K562 (cell line): ENCODE results near the gene PRAC1. TPM values are rescaled to one million over a fixed set of nuclear protein-coding genes. Genes with fewer than 3 reads are reported as not detected.

Experiments used
- ATAC-seq: fragments of 200-7000 bp; cut with Tn5 transposase; 3 replicates; pipeline ENCODE4 v1.9.1; 2020; ENCODE audit warnings: moderate library complexity
- BruUV-seq: library from RNA; stranded (reverse); fragments of 400-500 nt; replicated peaks from 2 replicates; lab custom pipeline; 2021; lab: Mats Ljungman, UMichigan
- CTCF ChIA-PET: fragments of 300-600 bp; formaldehyde crosslinking; extraction: SDS; loops from one replicate; lab custom pipeline; 2021; ENCODE audit warnings: low intra/inter-chr PET ratio; lab: Yijun Ruan, JAX
- POLR2A ChIA-PET: fragments of 300-600, 350-650 bp; sonication (Branson Sonifier 250); formaldehyde crosslinking; extraction: SDS; loops from one replicate; lab custom pipeline; 2021; ENCODE audit warnings: antibody characterized with exemption, inconsistent platforms; lab: Yijun Ruan, JAX
- DNase-seq, 4 experiments: peaks; one replicate each; pipeline versions ENCODE4 v3.0.0 to v3.0.0-alpha.2; 2011 to 2018; ENCODE audit warnings: low spot score in 3 of 4, mixed read lengths in 3 of 4; ENCODE audit errors: extremely low read depth in 1 of 4
- FAIRE-seq: peaks from 2 replicates; lab custom pipeline; 2011; peaks lifted over from hg19 to GRCh38; lab: Jason Lieb, UNC
- H2AFZ ChIP-seq: 2 replicates; pipeline ENCODE4 v1.6.0; 2011; ENCODE audit warnings: low read depth, low read length, control low read depth, inconsistent platforms
- H3K27ac ChIP-seq: fragments of 200-600 bp; 3 replicates; pipeline ENCODE4 v1.8.0; 2011; ENCODE audit warnings: low read depth, mild to moderate bottlenecking, control low read depth, inconsistent platforms, low read length, moderate library complexity, mixed read lengths; ENCODE audit errors: extremely low read depth
- H3K27me3 ChIP-seq, 2 experiments: fragments of 300-600 bp in 1 of 2; 2 replicates in 1 of 2; 3 replicates in 1 of 2; pipeline versions ENCODE4 v1.6.0 to v1.8.0; 2011; ENCODE audit warnings: inconsistent platforms in 2 of 2, low read length in 2 of 2, mild to moderate bottlenecking in 1 of 2, mixed read lengths in 1 of 2, moderate library complexity in 1 of 2; ENCODE audit not compliant: control insufficient read depth in 2 of 2, insufficient read depth in 2 of 2
- H3K36me3 ChIP-seq: fragments of 300-600 bp; 3 replicates; pipeline ENCODE4 v1.8.0; 2011; ENCODE audit warnings: mild to moderate bottlenecking, low read length, inconsistent platforms; ENCODE audit not compliant: control insufficient read depth, insufficient read depth
- H3K4me1 ChIP-seq, 2 experiments: fragments of 200-600 bp in 1 of 2; replicated peaks in 1 of 2; 2 replicates in 1 of 2; 3 replicates in 1 of 2; pipeline versions ENCODE4 v1.5.1 to v1.8.0; 2011; ENCODE audit warnings: inconsistent platforms in 2 of 2, low read length in 2 of 2, mild to moderate bottlenecking in 1 of 2, mixed read lengths in 1 of 2, moderate library complexity in 1 of 2; ENCODE audit not compliant: control insufficient read depth in 2 of 2, insufficient read depth in 2 of 2
- H3K4me2 ChIP-seq: 2 replicates; pipeline ENCODE4 v1.6.1; 2011; ENCODE audit warnings: low read length, control low read depth, inconsistent platforms, mixed read lengths; ENCODE audit not compliant: insufficient read depth
- H3K4me3 ChIP-seq: fragments of 200-600 bp; sonication (generic), shearing (Covaris generic); 2 replicates; pipeline ENCODE4 v1.5.1; 2016; ENCODE audit warnings: control low read depth, inconsistent platforms
- H3K79me2 ChIP-seq: fragments of 200-600 bp; 3 replicates; pipeline ENCODE4 v1.8.0; 2011; ENCODE audit warnings: low read length, inconsistent platforms; ENCODE audit not compliant: control insufficient read depth, insufficient read depth
- H3K9ac ChIP-seq, 2 experiments: 2 replicates each; pipeline versions ENCODE4 v1.6.0 to v1.6.1; 2011; ENCODE audit warnings: low read depth in 2 of 2, low read length in 2 of 2, control low read depth in 1 of 2, inconsistent platforms in 1 of 2, mild to moderate bottlenecking in 1 of 2, mixed read lengths in 1 of 2; ENCODE audit not compliant: insufficient read depth in 1 of 2
- H3K9me1 ChIP-seq: one replicate; pipeline ENCODE4 v1.6.0; 2011; ENCODE audit warnings: inconsistent platforms, mild to moderate bottlenecking, low read length, moderate library complexity; ENCODE audit not compliant: control insufficient read depth, insufficient read depth
- H3K9me3 ChIP-seq: replicated peaks from 2 replicates; pipeline ENCODE4 v1.5.1; 2011; ENCODE audit warnings: low read depth, low read length, inconsistent platforms; ENCODE audit not compliant: control insufficient read depth, insufficient read depth
- H4K20me1 ChIP-seq: replicated peaks from 2 replicates; pipeline ENCODE4 v1.6.1; 2011; ENCODE audit warnings: low read length, inconsistent platforms, mixed read lengths; ENCODE audit not compliant: control insufficient read depth, insufficient read depth
- ATF1 ChIP-seq, 2 experiments: fragments of 450-650 bp in 1 of 2; IDR thresholded peaks; 2 replicates each; pipeline ENCODE4 v1.6.1; 2016; ENCODE audit warnings: missing compliant biosample characterization in 1 of 2, missing genetic modification characterization in 1 of 2
- CBX3 ChIP-seq, 2 experiments: IDR thresholded peaks; 1 replicate in 1 of 2; 2 replicates in 1 of 2; pipeline ENCODE4 v1.6.1; 2012; ENCODE audit warnings: inconsistent platforms in 2 of 2, low read length in 2 of 2, borderline replicate concordance in 1 of 2, control low read depth in 1 of 2
- HDGF ChIP-seq: fragments of 450-650 bp; IDR thresholded peaks from 2 replicates; pipeline ENCODE4 v1.6.1; 2016
- MCM2 ChIP-seq: fragments of 450-650 bp; IDR thresholded peaks from 2 replicates; pipeline ENCODE4 v1.6.1; 2017; ENCODE audit warnings: low read depth, mild to moderate bottlenecking
- MTF1 ChIP-seq: fragments of 250-450 bp; sonication (Bioruptor Pico); IDR thresholded peaks from 2 replicates; pipeline ENCODE4 v1.9.0; 2021; ENCODE audit warnings: moderate library complexity, mild to moderate bottlenecking, inconsistent platforms, borderline replicate concordance
- TAF1 ChIP-seq: IDR thresholded peaks from 2 replicates; pipeline ENCODE4 v1.6.1; 2011; ENCODE audit warnings: mild to moderate bottlenecking, low read length, moderate library complexity; ENCODE audit not compliant: insufficient read depth, control insufficient read depth, severe bottlenecking; ENCODE audit errors: extremely low read depth
- XRCC3 ChIP-seq: fragments of 450-650 bp; IDR thresholded peaks from 2 replicates; pipeline ENCODE4 v1.6.1; 2017; ENCODE audit warnings: mild to moderate bottlenecking, moderate library complexity
- ZNF133 ChIP-seq: fragments of 250-450 bp; sonication (Bioruptor Pico); IDR thresholded peaks from 2 replicates; pipeline ENCODE4 v1.4.0; 2020; ENCODE audit warnings: mild to moderate bottlenecking
- ZNF146 ChIP-seq: IDR thresholded peaks from one replicate; pipeline ENCODE4 v1.6.1; 2018; ENCODE audit warnings: missing compliant biosample characterization; ENCODE audit not compliant: unreplicated experiment
- ZNF431 ChIP-seq: sonication (generic); formaldehyde crosslinking; IDR thresholded peaks from 2 replicates; pipeline ENCODE4 v1.8.0; 2022; ENCODE audit warnings: mild to moderate bottlenecking, missing genetic modification reagents
- ZNF77 ChIP-seq: fragments of 250-450 bp; sonication (Bioruptor Pico); IDR thresholded peaks from 2 replicates; pipeline ENCODE4 v1.5.0; 2020
- ZNF79 ChIP-seq: fragments of 250-450 bp; sonication (Bioruptor Pico); IDR thresholded peaks from 2 replicates; pipeline ENCODE4 v1.4.0; 2020; ENCODE audit warnings: low read depth, mild to moderate bottlenecking, moderate library complexity
- WGBS: fragments of 100-300 bp; shearing (Covaris generic); methylation state at CpG from one replicate; pipeline ENCODE4 v1.1.6; 2016; ENCODE audit warnings: low coverage, mixed read lengths; ENCODE audit not compliant: insufficient coverage; ENCODE audit errors: missing lambda C conversion rate; 5-methylcytosine and 5-hydroxymethylcytosine counted together
- in situ Hi-C: fragments of 300-500 bp; cut with MboI; formaldehyde crosslinking; loops from 4 replicates; pipeline ENCODE4 v1.15.0; 2018; ENCODE audit warnings: inconsistent platforms, mixed read lengths
- intact Hi-C: fragments of 100-400 bp; cut with micrococcal nuclease; formaldehyde crosslinking; loops from 2 replicates; pipeline ENCODE4 v1.14.2; 2022
- polyA plus RNA-seq, 8 experiments: library from polyadenylated mRNA; depleted of rRNA in 4 of 8; stranded (reverse) in 5 of 8; unstranded in 3 of 8; fragments of >200 nt; fragmentation: Nextera tagmentation in 2 of 8; fragmentation: Illumina TruSeq in 1 of 8; extraction: Ambion mirVana in 2 of 8; extraction: Trizol in 1 of 8; gene quantifications; 2 replicates each; pipeline versions ENCODE4 v1.2.1 to v1.2.3, GENCODE V29; 2011 to 2014; ENCODE audit warnings: inconsistent platforms in 1 of 8, missing spikeins in 1 of 8
- total RNA-seq, 7 experiments: library from RNA; depleted of rRNA in 6 of 7; stranded (reverse); fragments of >200 nt in 6 of 7; fragmentation: Illumina TruSeq in 2 of 7; extraction: Trizol in 2 of 7; gene quantifications; 2 replicates each; pipeline versions ENCODE4 v1.2.1 to v1.2.3, GENCODE V29; 2011 to 2021; ENCODE audit warnings: low replicate concordance in 1 of 7
- TF ChIP-seq, protein P1 (sequence below): fragments of 450-650 bp; formaldehyde crosslinking; IDR thresholded peaks from 2 replicates; pipeline ENCODE4 v1.4.0; 2020; ENCODE audit warnings: mild to moderate bottlenecking, moderate library complexity
- TF ChIP-seq, protein P2 (sequence below), 2 experiments: fragments of 450-650 bp; IDR thresholded peaks; 2 replicates each; pipeline ENCODE4 v1.6.1; 2016

Gene PRAC1
- total and polyA plus RNA-seq, 9 of the 15 experiments (the other 6 are each of a cell fraction or from before 2014, with no cell fraction given) = not detected

DNA sequence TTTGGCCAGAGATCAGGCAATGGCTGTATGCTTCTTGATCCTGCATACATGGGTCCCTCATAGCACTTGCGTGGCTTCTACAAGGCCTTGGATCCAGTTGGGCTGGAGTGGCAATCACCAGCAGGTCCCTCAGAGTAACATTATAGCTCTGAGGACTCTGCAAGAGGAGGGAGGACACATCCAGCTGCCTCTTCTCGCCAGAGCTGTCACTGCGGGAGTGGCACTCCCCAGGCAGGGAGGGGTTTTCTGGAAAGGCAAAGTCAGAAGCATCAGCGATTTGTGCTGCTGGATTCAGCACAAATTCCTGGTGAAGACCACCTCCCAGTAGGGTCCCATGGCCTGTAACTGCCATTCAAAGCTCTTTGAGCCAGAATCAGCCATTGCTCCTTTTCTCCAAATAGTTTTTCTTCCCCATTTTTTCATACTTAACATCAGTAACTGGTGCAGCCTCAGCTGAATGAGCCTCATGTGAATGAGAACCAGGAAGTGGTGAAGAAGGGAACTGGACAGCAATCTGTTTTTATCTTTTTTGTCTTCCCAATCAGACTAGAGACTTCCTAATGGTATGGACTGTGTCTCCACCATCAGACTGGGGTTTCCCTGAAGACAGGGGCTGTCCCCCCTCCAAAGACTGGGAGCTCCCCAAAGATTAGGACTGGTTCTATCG, 46.8 kb upstream of the PRAC1 start:
- 0% methylated on average over 5 of the region's 5 CpGs for WGBS
- ChIA-PET POLR2A (interaction anchor here (0.6 kb wide), 1 partner anchor 40 kb away, joined by 3 read pairs; the partner anchor contains the start of gene HOXB13), CTCF (no interaction called here)
- H3K9me3 ChIP-seq = no peaks in the 10 kb centered on the region; the same call in 1 of the 2 replicates
- FAIRE-seq (no peak), ATAC-seq (no peak), DNase-seq (no peak)
- H3K9ac ChIP-seq = peak overlapping the region in 1 of 2 experiments; percentile 20; a peak in 1 of 4 replicates
- no peak for TF ChIP-seq XRCC3
- no peak for TF ChIP-seq ZNF79 (CRISPR knock-in tag)
- no peak for TF ChIP-seq ATF1 (CRISPR knock-in tag; IDR thresholded peaks at IDR 0.05)
- no peak for TF ChIP-seq ATF1 (tag; IDR thresholded peaks at IDR 0.05)
- TF ChIP-seq MTF1 (CRISPR knock-in tag) = no peak
- TF ChIP-seq, protein P1, sequence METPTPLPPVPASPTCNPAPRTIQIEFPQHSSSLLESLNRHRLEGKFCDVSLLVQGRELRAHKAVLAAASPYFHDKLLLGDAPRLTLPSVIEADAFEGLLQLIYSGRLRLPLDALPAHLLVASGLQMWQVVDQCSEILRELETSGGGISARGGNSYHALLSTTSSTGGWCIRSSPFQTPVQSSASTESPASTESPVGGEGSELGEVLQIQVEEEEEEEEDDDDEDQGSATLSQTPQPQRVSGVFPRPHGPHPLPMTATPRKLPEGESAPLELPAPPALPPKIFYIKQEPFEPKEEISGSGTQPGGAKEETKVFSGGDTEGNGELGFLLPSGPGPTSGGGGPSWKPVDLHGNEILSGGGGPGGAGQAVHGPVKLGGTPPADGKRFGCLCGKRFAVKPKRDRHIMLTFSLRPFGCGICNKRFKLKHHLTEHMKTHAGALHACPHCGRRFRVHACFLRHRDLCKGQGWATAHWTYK (CRISPR knock-in tag) = no peak
- no peak for TF ChIP-seq HDGF
- TF ChIP-seq CBX3 (IDR thresholded peaks at IDR 0.05; ENCODE audit: borderline replicate concordance in 1 of 2, low read length in 2 of 2) = no peak
- no peak for TF ChIP-seq ZNF133 (CRISPR knock-in tag)
- TF ChIP-seq MCM2 = no peak
- no peak for TF ChIP-seq ZNF77 (CRISPR knock-in tag)
- TF ChIP-seq, protein P2, sequence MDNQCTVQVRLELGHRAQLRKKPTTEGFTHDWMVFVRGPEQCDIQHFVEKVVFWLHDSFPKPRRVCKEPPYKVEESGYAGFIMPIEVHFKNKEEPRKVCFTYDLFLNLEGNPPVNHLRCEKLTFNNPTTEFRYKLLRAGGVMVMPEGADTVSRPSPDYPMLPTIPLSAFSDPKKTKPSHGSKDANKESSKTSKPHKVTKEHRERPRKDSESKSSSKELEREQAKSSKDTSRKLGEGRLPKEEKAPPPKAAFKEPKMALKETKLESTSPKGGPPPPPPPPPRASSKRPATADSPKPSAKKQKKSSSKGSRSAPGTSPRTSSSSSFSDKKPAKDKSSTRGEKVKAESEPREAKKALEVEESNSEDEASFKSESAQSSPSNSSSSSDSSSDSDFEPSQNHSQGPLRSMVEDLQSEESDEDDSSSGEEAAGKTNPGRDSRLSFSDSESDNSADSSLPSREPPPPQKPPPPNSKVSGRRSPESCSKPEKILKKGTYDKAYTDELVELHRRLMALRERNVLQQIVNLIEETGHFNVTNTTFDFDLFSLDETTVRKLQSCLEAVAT (IDR thresholded peaks at IDR 0.05) = no peak
- no peak for TF ChIP-seq ZNF146 (CRISPR knock-in tag)
- TF ChIP-seq ZNF431 (CRISPR knock-in tag) = no peak
- TF ChIP-seq TAF1 = no peak
- no peaks in the 10 kb centered on the region for H4K20me1 ChIP-seq
- no TSS peak for BruUV-seq
- no peaks in the 10 kb centered on the region for H3K36me3 ChIP-seq
- no peak overlapping the region for H3K4me3 ChIP-seq
- H3K4me1 ChIP-seq = no peaks in the 10 kb centered on the region; a peak in 1 of 5 replicates
- H2AFZ ChIP-seq = no peak overlapping the region
- no peak overlapping the region for H3K27ac ChIP-seq
- in situ Hi-C loops (no loop called here), intact Hi-C loops (no loop called here)
- no peak overlapping the region for H3K4me2 ChIP-seq
- no peaks in the 10 kb centered on the region for H3K9me1 ChIP-seq
- peaks cover 10 to 18% of the 10 kb centered on the region in 2 experiments; a peak in 3 of 5 replicates for H3K27me3 ChIP-seq
- no peaks in the 10 kb centered on the region for H3K79me2 ChIP-seq
